ENCODE results near the gene COL4A4. TPM values are rescaled to one million over a fixed set of nuclear protein-coding genes. Genes with fewer than 3 reads are reported as not detected.
A peak's percentile ranks its signal among the peaks of the same experiment; 100 is the strongest.

The COL4A4 gene
- total RNA-seq, 4 donors from 2014 or later, result 0.90 to 5.7 (median 3.1) TPM

GRCh38 chr2:226991663-226992062, 172.3 kb downstream of the COL4A4 start:
- DNase-seq (ENCODE audit: low spot score in 2 of 2), result no peak
- H3K36me3 ChIP-seq, result peaks cover 0 to 33% (median 0%) of the 10 kb centered on the region in 3 donors
- H3K9me3 ChIP-seq, result no peaks in the 10 kb centered on the region
- no peaks in the 10 kb centered on the region for H3K27me3 ChIP-seq
- TF ChIP-seq CTCF (IDR thresholded peaks at IDR 0.05) (no peak), EP300 (IDR thresholded peaks at IDR 0.05) (no peak), POLR2A (IDR thresholded peaks at IDR 0.05) (no peak)
- no peak overlapping the region for H3K27ac ChIP-seq
- 94 to 98% methylated on average over 2 of the region's 2 CpGs for WGBS, 2 donors
- no peaks in the 10 kb centered on the region for H3K4me1 ChIP-seq
- H3K4me3 ChIP-seq, result no peak overlapping the region

GRCh38 chr2:226985583-226985946, 178.4 kb downstream of the COL4A4 start:
- Histone ChIP-seq H3K9me3 (no peaks in the 10 kb centered on the region), H3K4me3 (no peak overlapping the region), H3K4me1 (peaks cover 0 to 30% (median 13%) of the 10 kb centered on the region in 4 donors), H3K36me3 (no peaks in the 10 kb centered on the region), H3K27ac (peak overlapping the region in 1 of 4 donors; percentile 51), H3K27me3 (no peaks in the 10 kb centered on the region)
- WGBS, 2 donors, result 16 to 19% methylated on average over 5 of the region's 5 CpGs
- DNase-seq (ENCODE audit: low spot score in 2 of 2), result no peak
- TF ChIP-seq CTCF (IDR thresholded peaks at IDR 0.05) (peak in 1 of 5 experiments; percentile 1), EP300 (IDR thresholded peaks at IDR 0.05) (no peak), POLR2A (IDR thresholded peaks at IDR 0.05) (no peak)

GRCh38 chr2:226984750-226985582, 179.0 kb downstream of the COL4A4 start:
- H3K27ac ChIP-seq, result peak overlapping the region; percentile 25 to 61 (median 47)
- H3K9me3 ChIP-seq, result no peaks in the 10 kb centered on the region
- peak in 1 of 2 donors; percentile 70 for DNase-seq (ENCODE audit: low spot score in 2 of 2)
- no peak overlapping the region for H3K4me3 ChIP-seq
- no peaks in the 10 kb centered on the region for H3K36me3 ChIP-seq
- WGBS, 2 donors, result 10 to 21% methylated on average over 8 of the region's 8 CpGs
- TF ChIP-seq POLR2A (IDR thresholded peaks at IDR 0.05) (no peak), EP300 (IDR thresholded peaks at IDR 0.05) (peak in 1 of 2 donors; percentile 69), CTCF (IDR thresholded peaks at IDR 0.05) (peak; percentile 52 to 85 (median 64))
- peaks cover 0 to 30% (median 13%) of the 10 kb centered on the region in 4 donors for H3K4me1 ChIP-seq
- no peaks in the 10 kb centered on the region for H3K27me3 ChIP-seq

GRCh38 chr2:226983895-226984749, 179.9 kb downstream of the COL4A4 start:
- TF ChIP-seq CTCF (IDR thresholded peaks at IDR 0.05) (no peak), POLR2A (IDR thresholded peaks at IDR 0.05) (no peak), EP300 (IDR thresholded peaks at IDR 0.05) (no peak)
- H3K27me3 ChIP-seq, result no peaks in the 10 kb centered on the region
- 77% methylated on average over 12 of the region's 12 CpGs for WGBS, 2 donors
- H3K9me3 ChIP-seq, result no peaks in the 10 kb centered on the region
- H3K36me3 ChIP-seq, result no peaks in the 10 kb centered on the region
- no peak overlapping the region for H3K4me3 ChIP-seq
- DNase-seq (ENCODE audit: low spot score in 2 of 2), result no peak
- peaks cover 0 to 30% (median 13%) of the 10 kb centered on the region in 4 donors for H3K4me1 ChIP-seq
- peak overlapping the region in 3 of 4 donors; percentile 25 to 61 (median 51) for H3K27ac ChIP-seq

All from tibial nerve (tissue), 4 donors.